HG02943 (cell line): ENCODE data around the gene GNL1.
"Not testable (repeated sequence)": the region's sequence is repeated elsewhere in the genome, so short reads cannot be mapped to it uniquely, and the experiment has no call there.

Source experiments
- ATAC-seq: cut with Tn5 transposase; IDR thresholded peaks from one replicate; pipeline ENCODE4 v1.9.1; 2021; ENCODE audit warnings: mild to moderate bottlenecking, low read depth, moderate library complexity; ENCODE audit not compliant: unreplicated experiment

The GNL1 gene

DNA sequence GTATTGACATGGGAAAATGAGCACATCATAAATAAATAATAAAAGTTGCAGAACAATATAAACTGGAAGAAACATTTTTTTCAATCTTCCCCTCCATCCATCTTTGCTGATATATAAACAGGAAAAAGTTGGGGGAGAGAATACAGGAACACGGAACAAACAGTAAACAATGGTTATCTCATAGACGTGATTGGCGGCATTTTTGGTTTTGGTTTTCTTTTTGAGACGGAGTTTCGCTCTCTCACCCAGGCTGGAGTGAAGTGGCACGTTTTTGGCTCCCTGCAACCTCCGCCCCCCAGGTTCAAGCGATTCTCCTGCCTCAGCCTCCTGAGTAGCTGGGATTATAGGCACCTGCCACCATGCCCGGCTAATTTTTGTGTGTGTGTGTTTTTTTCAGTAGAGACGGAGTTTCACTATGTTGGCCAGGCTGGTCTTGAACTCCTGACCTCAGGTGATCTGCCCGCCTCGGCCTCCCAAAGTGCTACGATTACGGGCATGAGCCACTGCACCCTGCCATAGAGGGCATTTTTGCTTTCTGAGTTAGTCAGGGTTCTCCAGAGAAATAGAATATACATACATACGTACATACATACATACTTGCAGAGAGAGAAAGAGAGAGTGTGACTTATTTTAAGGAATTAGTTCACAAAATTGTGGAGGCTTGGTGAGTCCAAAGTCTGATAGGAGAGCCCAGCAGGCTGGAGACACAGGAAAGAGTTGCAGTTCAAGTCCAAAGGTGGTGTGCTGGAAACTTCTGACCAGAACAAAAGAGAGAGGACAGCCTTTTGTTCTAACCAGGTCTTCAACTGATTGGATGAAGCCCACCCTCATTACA lies 22.6 kb downstream of the GNL1 start:
- no peak for ATAC-seq

DNA sequence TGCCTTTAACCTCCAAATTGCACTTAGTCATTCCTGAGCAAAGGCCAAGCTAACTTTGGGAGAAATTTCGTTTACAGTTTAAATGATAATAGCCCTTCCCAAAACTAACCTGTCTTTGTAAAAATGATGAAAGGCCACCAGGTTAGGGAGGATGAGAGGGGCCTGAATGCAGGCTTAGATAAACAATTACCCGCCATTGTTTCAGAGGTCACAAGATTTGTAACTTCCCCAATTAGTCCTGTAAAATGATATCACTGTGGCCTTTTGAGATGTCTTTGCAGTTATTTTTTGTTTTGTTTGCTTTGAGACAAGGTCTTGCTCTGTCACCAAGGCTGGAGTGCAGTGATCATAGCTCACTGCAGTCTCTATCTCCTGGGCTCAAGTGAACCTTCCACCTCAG lies 26.3 kb downstream of the GNL1 start:
- no peak for ATAC-seq

DNA sequence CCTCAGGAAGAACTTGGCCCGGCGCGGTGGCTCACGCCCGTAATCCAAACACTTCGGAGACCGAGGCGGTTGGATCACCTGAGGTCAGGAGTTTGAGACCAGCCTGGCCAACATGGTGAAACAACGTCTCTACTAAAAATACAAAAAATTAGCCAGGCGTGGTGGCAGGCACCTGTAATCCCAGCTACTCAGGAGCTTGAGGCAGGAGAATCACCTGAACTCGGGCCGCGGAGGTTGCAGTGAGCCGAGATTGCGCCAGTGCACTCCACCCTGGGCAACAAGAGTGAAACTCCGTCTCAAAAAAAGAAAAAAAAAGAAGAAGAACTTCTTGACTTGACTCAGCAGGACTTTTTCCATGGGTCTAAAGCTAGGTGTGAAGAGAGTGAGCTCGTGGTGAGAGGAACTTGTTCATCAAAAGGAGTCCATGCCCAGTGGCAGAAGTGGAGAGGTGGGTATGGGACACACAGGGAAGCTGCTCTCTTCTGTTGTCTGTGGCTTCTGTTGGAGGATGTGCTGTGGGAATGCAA lies 26.9 kb downstream of the GNL1 start:
- ATAC-seq, result not testable (repeated sequence)

DNA sequence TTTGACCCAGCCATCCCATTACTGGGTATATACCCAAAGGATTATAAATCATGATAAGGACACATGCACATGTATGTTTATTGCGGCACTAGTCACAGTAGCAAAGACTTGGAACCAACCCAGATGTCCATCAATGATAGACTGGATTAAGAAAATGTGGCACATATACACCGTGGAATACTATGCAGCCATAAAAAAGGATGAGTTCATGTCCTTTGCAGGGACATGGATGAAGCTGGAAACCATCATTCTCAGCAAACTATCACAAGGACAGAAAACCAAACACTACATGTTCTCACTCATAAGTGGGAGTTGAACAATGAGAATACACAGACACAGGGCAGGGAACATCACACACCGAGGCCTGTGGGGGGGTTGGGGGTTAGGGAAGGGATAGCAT lies 29.8 kb downstream of the GNL1 start:
- not testable (repeated sequence) for ATAC-seq

DNA sequence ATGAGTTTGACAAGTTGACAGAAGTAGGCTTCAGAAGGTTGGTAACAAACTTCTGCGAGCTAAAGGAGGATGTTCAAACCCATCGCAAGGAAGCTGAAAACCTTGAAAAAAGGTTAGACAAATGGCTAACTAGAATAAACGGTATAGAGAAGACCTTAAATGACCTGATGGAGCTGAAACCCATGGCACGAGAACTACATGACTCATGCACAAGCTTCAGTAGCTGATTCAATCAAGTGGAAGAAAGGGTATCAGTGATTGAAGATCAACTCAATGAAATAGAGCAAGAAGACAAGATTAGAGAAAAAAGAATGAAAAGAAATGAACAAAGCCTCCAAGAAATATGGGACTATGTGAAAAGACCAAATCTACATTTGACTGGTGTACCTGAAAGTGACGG lies 34.3 kb downstream of the GNL1 start:
- not testable (repeated sequence) for ATAC-seq

DNA sequence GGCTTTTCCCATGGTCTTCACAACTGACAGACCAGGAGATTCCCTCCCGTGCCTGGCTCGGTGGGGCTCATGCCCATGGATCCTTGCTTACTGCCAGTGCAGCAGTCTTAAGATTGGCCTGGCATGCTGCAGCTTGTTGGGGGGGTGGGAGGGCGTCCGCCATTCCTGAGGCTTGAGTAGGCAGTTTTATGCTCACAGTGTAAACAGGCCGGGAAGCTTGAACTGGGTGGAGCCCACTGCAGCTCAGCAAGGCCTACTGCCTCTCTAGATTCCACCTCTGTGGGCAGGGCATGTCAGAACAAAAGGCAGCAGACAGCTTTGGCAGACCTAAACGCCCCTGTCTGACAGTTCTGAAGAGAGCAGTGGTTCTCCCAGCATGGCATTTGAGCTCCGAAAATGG lies 35.2 kb downstream of the GNL1 start:
- not testable (repeated sequence) for ATAC-seq

DNA sequence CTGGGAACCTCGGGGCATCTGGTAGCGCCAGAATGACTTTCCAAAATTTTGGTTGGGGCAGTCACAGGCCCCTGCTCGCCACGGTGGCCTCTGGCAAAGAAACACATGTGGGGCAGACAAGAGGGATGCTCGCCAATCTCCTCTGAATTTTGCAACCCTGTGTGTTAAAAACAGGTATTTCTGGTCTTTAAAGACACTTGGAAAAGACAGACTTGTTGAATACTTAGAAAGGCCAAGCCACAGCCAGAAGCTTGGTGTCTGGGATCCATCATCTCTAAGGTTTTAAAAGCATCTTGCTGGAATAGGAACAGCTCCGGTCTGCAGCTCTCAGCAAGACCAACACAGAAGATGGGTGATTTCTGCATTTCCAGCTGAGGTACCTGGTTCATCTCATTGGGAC lies 35.8 kb downstream of the GNL1 start:
- ATAC-seq, result no peak

DNA sequence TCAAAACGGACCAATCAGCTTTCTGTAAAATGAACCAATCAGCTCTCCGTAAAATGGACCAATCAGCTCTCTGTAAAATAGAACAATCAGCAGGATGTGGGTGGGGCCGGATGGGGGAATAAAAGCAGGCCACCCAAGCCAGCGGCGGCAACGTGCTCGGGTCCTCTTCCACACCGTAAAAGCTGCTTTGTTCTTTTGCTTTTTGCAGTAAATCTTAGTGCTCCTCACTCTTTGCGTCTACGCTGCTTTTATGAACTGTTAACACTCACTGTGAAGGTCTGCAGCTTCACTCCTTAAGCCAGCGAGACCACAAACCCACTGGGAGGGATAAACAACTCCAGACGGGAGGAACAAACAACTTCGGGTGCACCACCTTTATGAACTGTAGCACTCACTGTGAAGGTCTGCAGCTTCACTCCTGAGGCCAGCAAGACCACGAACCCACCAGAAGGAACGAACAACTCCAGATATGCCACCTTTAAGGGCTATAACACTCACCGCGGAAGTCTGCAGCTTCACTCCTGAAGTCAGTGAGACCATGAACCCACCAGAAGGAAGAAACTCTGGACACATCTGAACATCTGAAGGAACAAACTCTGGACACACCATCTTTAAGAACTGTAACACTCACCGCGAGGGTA lies 37.7 kb downstream of the GNL1 start:
- not testable (repeated sequence) for ATAC-seq

DNA sequence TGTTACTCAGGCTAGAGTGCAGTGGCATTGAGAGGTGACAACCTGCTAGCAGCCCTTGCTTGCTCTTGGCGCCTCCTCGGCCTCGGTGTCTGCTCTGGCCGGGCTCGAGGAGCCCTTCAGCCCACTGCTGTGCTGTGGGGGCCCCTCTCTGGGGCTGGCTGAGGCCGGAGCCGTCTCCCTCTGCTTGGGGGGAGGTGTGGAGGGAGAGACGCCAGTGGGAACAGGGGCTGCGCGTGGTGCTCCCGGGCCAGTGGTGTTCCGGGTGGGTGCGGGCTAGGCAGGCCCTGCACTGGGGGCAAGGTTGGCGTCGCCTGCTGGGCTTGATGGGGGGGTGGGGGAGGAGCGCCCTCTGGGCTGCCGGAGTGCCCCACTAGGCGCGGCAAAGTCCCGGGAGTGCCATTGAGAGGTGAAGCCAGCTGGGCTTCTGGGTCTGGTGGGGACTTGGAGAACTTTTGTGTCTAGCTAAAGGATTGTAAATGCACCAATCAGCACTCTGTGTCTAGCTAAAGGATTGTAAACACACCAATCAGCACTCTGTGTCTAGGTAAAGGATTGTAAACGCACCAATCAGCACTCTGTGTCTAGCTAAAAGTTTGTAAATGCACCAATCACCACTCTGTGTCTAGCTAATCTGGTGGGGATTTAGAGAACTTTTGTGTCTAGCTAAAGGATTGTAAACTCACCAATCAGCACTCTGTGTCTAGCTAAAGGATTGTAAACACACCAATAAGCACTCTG lies 38.4 kb downstream of the GNL1 start:
- not testable (repeated sequence) for ATAC-seq

DNA sequence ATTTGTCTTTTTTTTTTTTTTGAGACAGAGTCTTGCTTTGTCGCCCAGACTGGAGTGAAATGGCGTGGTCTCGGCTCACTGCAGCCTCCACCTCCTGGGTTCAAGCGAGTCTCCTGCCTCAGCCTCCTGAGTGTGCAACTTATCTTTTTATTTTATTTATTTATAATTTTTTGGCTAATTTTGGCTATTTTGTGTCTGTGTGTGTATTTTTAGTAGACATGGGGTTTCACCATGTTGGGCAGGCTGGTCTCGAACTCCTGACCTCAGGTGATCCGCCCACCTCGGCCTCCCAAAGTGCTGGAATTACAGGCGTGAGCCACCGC lies 39.6 kb downstream of the GNL1 start:
- not testable (repeated sequence) for ATAC-seq

DNA sequence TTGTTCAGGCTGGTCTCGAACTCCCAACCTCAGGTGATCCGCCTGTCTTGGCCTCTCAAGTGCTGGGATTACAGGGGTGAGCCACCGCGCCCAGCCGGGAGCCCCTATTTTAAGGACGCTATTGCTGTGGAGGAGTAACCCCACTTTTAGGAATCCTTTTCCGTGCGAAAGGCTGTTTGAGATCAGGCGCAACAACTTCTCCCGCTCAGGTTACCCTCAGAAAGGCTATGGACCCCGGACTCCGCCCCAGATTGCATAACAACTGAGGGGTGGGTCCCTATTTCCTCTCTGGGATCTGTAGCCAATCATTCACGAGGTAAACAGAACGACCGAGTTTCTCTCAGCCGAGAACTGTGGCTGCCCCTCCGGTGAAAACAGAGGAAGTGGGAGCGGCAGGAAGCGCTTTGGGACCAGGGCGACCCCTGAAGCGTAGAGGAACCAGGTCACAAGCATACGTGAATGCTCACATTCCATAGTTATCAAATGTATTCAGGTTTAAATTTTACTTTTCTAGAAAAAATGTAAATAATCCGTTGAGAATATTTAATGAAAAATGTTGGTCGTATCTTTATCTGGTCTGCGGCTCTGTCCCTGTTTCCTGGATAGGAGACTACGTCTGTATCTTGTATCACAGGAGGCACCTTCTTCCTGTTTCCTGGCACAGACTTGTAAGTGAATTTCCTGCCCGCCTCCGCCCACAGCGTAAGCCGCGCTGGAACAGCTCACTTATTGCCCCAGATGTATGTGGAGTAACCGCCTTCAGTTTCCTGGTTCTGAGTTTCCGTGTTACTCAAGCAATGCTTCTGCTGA lies 40.1 kb downstream of the GNL1 start:
- ATAC-seq, result peak; percentile 68

DNA sequence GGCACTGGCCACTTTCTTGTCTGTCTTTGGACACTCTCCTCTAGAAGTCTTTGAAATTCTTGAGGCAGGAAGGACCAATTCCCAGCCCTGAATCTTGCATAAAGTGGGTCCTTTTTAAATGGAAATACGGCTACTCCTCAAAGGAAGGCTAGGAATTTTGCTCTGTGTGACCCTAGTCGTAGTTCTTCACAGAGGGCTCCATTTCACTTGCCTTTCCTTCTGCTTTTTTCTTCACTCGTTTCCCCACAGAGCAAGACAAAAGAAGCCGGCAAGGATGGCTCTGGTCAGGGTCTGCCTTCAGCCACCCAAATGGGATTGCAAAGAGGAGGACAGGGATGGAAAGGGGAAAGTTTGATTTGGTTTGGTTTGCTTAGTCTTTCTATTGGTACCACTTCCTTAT lies 41.2 kb downstream of the GNL1 start:
- ATAC-seq, result no peak

DNA sequence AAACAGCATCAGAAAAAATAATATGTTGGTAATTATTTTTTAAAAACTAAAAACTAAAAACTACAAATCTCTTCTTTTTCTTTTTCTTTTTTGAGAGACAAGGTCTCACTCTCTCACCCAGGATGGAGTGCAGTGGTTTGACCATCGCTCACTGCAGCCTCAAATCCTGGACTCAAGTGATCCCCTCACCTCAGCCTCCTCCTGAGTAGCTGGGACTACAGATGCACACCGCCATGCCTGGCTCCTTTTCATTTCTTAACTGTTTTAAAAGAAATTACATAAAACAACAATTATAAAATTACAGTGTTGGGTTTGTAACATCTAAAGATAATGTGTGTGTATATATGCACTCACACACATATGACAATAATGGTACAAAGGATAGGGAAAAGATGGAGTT lies 42.8 kb downstream of the GNL1 start:
- ATAC-seq, result no peak

DNA sequence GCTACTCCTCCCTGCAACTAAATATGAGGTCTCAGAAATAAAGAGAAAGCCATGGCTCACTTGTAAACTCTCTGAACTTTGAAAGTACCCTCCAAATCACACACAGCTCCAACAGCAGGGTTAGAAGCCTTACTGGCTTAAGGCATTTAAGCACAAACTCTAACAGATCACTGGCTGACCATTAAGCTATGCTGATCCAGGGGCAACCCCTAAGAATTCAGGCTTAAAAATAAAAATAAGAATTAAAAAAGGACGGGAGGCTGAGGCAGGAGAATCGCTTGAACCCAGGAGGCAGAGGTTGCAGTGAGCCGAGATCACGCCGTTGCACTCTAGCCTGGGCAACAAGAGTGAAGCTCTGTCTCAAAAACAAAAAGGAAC lies 45.1 kb downstream of the GNL1 start:
- ATAC-seq, result no peak

DNA sequence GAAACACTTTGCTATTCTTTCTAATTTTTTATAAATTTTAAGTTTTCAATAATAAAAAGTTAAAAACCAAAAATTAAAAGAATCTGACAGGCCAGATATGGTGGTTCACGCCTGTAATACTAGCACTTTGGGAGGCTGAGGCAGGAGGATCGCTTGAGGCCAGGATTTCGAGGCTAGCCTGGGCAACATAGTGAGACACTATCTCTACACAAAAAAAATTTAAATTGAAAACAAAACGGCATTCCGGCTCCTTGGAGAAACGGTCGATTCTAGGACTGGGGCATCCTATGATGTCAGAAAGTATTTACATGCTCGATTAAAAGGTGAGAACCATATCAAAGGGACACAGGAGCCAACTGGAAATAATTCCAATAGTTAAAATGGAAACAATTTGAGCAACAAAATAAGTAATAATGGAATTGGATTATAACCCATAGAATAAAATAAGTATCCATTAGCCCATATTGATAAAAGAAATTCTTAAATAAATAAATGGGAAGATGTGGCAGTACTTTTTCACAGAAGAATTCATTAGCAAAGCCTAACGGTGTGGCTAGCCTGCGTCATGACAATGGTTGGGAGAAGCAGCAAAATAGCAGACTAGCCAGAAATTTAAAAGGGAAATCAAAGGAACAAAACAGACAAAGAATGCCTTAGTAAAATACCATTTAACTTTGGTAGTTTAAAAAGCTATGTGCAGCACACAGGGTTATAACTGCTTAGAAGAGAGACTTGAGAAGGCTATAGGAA lies 45.7 kb downstream of the GNL1 start:
- ATAC-seq, result no peak

DNA sequence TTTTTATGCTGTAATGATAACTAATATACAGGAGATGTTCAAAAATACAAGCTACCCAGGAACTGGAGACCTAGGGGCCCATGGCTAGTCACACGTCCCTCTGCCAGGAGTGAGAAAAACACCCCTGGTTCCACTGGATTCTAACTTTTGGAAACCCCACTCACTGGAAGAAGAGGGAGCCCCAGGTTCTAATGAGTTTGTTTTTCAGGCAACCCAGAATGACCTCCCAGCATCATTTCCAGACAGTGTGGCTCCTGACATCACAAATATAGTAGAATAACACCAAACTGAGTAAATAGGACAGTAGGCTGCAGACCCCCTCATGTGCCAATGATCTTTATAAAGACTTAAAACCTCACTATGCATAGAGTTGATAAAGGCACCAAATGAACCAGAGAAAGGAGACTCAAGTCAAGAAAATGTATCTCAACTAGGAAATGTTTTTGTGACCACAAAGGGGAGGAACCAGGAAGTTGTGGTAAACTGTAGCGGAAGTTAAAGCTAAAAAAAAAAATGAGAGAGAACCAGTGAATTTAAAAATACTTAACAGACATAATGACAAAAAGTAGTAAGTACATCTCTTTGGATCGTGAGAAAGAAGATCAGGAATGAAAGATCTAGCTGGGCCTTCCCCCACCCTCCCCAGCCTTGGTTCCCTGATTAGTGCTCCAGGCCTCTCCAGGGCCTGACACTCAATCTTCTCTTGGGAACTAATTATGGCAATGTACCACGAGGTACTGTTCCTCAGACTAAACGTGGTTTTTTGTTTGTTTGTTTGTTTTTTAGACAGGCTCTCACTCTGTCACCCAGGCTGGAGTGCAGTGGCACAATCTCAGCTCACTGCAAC lies 47.2 kb downstream of the GNL1 start:
- no peak for ATAC-seq

DNA sequence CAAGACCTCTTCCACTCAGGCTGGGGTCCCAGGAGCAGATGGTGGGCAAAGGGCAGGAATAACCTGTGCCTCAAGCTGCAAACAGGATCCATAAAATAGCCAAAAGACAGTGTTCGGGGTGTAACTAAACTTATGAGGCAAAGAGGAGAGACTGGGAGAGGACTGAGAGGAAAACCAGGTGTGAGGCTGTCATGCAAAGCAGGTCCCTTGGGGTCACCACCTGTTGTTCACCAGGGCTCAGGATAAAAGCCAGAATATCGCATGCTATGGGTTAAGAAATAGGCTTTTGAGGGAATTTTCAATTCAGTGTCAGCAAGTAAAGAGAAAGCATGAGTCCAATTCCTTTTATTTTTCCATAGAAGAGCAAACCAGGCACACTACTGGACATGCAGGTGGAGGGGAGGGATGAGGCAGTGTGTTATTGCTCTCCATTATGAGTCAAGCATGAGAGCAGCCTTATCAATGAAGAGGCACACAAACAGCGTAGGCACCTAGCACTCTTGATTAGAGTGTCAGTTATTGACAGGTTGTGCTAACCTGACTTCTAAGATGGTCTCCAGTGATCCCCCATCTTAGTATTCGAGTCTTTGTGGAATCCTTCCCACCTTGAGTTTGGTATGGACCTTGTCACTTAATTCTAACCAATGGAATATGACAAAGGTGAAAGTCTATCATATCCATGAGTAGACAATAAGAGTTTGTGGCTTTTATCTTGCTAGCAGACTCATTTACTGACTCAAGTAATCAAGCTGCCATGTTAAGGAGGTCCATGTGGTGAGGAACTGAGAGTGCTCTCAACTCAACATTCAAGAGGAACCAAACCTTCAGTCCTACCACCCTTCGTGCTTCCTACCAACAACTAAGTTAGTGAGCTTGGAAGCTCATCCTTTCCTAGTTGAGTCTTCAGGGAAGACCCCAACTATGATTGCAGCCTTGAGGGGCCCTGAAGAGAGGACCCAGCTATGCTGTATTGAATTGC lies 48.2 kb downstream of the GNL1 start:
- ATAC-seq, result no peak
